T-helper 9 cell (primary cell): ENCODE measurements around the gene PLEKHG5.

Experiments used
- DNase-seq: peaks from one replicate; pipeline ENCODE4 v3.0.0-alpha.2; 2020
- total RNA-seq, 2 donors: gene quantifications; one replicate each; lab custom pipeline; 2026; lab: John Stamatoyannopoulos, UW

The PLEKHG5 gene
- 14.8 to 15.7 reads per million in 2 donors for total RNA-seq

- no peak for DNase-seq
Measured at GRCh38 chr1:6491480-6491962, at the start of gene PLEKHG5. Gene PLEKHG5 (minus strand): TSS chr1:6491667. CDS start chr1:6477571, 14,096 bp downstream.

- no peak for DNase-seq
Measured at GRCh38 chr1:6538956-6539355, 47.5 kb upstream of the PLEKHG5 start.

GRCh38 chr1:6536291-6536690, 44.8 kb upstream of the PLEKHG5 start:
- no peak for DNase-seq

- DNase-seq, result no peak
Measured at GRCh38 chr1:6535214-6535613, 43.7 kb upstream of the PLEKHG5 start.

- DNase-seq, result no peak
Measured at GRCh38 chr1:6534248-6534822, 42.9 kb upstream of the PLEKHG5 start.

GRCh38 chr1:6531996-6532395, 40.5 kb upstream of the PLEKHG5 start:
- DNase-seq, result no peak

- no peak for DNase-seq
Measured at GRCh38 chr1:6530504-6531160, 39.2 kb upstream of the PLEKHG5 start.

- no peak for DNase-seq
Measured at GRCh38 chr1:6528492-6528891, 37.0 kb upstream of the PLEKHG5 start.

- DNase-seq, result no peak
Measured at GRCh38 chr1:6526316-6526715, 34.8 kb upstream of the PLEKHG5 start.

- DNase-seq, result no peak
Measured at GRCh38 chr1:6523566-6523965, 32.1 kb upstream of the PLEKHG5 start.

- DNase-seq, result no peak
Measured at GRCh38 chr1:6521536-6521935, 30.1 kb upstream of the PLEKHG5 start.

- no peak for DNase-seq
Measured at GRCh38 chr1:6519935-6520671, 28.6 kb upstream of the PLEKHG5 start.

- DNase-seq, result no peak
Measured at GRCh38 chr1:6519491-6519934, 28.0 kb upstream of the PLEKHG5 start.

GRCh38 chr1:6517435-6517851, 26.0 kb upstream of the PLEKHG5 start:
- DNase-seq, result no peak

GRCh38 chr1:6515771-6516170, 24.3 kb upstream of the PLEKHG5 start:
- DNase-seq, result no peak

- DNase-seq, result no peak
Measured at GRCh38 chr1:6513320-6513801, 21.9 kb upstream of the PLEKHG5 start.

GRCh38 chr1:6512908-6513280, 21.4 kb upstream of the PLEKHG5 start:
- no peak for DNase-seq

- DNase-seq, result no peak
Measured at GRCh38 chr1:6512245-6512907, 20.9 kb upstream of the PLEKHG5 start.

- no peak for DNase-seq
Measured at GRCh38 chr1:6511561-6512244, 20.2 kb upstream of the PLEKHG5 start.

- no peak for DNase-seq
Measured at GRCh38 chr1:6511056-6511455, 19.6 kb upstream of the PLEKHG5 start.

- no peak for DNase-seq
Measured at GRCh38 chr1:6510493-6510892, 19.0 kb upstream of the PLEKHG5 start.

GRCh38 chr1:6509919-6510291, 18.4 kb upstream of the PLEKHG5 start:
- DNase-seq, result no peak
